ENCODE results near the gene UTS2R. TPM values are rescaled to one million over a fixed set of nuclear protein-coding genes. Genes with fewer than 3 reads are reported as not detected.

UTS2R gene
- total and polyA plus RNA-seq, 12 donors: not detected

DNA sequence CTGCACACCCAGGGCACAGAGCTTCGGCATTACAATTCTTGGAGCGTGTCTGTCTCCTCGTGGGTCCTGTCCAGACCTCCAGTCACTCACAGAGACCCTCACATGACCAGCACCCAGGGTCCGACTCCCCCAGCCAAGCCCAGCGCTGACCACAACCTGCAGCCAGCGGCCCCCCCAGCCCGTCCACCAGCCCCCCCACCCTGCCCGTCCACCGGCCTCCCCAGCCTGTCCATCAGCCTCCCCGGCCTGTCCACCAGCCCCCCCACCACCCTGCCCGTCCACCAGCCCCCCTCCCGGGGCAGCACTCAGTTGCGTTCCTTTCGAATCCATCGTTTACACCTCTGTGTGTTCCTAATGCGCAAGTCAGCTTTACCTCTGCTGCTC is 43.8 kb upstream of the UTS2R start:
- DNase-seq: no peak
- Histone ChIP-seq H3K9me3 (replicated peaks in 1 of 3) (no peaks in the 10 kb centered on the region), H3K27ac (no peak overlapping the region), H3K36me3 (replicated peaks in 1 of 2) (no peaks in the 10 kb centered on the region), H3K27me3 (no peaks in the 10 kb centered on the region), H3K4me3 (no peak overlapping the region), H3K4me1 (replicated peaks in 1 of 2) (peaks cover 0 to 5% of the 10 kb centered on the region in 2 donors)
- intact Hi-C loops (cut with DNase I): no loop called here
- TF ChIP-seq CTCF (IDR thresholded peaks at IDR 0.05): no peak
- TF ChIP-seq POLR2A (IDR thresholded peaks at IDR 0.05): no peak
- WGBS, 4 donors: 79 to 87% (median 80%) methylated on average over 12 to 16 of the region's 16 CpGs

DNA sequence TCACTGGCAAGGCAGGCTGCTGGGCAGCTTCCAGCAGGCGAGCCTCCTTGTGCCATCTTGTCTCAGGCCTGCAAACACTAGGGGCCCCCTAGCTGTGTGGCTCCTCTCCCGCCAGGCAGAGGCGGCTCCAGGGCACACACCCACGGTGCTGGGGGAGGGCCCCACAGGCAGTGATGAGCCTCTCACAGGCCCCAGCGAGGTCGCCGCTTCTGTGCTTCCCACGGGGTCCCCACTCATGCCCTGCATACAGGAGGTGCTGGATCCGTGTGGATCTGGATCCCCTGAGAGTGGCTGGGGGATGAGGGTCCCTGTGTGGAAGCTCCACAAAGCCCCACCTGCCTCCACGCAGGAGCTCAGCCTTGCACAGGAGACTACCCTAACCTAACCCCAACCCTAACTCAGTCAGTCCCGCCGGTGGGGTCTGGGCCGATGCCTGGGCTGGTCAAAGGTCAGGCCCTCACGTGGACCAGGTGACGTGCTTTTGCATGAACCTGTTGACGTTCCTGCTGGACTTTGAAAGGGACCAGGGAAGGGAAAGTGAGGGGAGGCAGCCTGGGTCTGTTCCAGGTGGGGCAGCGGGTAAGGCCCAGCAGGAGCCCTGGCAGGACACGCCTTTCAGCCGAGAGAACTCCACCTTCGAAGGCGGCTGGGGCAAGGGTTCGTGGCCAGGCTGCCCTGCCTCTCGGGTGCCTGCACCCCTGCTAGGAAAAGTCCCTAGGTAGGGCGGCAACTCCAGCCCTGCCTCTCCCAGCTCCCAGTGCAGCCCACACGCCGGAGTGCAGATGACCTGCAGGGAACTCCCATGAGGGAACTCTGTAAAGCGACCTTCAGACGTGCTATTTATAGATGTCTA is 43.2 kb upstream of the UTS2R start:
- no peaks in the 10 kb centered on the region for H3K27me3 ChIP-seq
- no peak overlapping the region for H3K4me3 ChIP-seq
- no peak overlapping the region for H3K27ac ChIP-seq
- intact Hi-C loops (cut with DNase I): no loop called here
- H3K36me3 ChIP-seq (replicated peaks in 1 of 2): no peaks in the 10 kb centered on the region
- WGBS, 4 donors: 77 to 86% (median 81%) methylated on average over 13 to 28 of the region's 28 CpGs
- peaks cover 0 to 5% of the 10 kb centered on the region in 2 donors for H3K4me1 ChIP-seq (replicated peaks in 1 of 2)
- H3K9me3 ChIP-seq (replicated peaks in 1 of 3): no peaks in the 10 kb centered on the region
- DNase-seq: no peak
- TF ChIP-seq POLR2A (IDR thresholded peaks at IDR 0.05) (no peak), CTCF (IDR thresholded peaks at IDR 0.05) (no peak)

DNA sequence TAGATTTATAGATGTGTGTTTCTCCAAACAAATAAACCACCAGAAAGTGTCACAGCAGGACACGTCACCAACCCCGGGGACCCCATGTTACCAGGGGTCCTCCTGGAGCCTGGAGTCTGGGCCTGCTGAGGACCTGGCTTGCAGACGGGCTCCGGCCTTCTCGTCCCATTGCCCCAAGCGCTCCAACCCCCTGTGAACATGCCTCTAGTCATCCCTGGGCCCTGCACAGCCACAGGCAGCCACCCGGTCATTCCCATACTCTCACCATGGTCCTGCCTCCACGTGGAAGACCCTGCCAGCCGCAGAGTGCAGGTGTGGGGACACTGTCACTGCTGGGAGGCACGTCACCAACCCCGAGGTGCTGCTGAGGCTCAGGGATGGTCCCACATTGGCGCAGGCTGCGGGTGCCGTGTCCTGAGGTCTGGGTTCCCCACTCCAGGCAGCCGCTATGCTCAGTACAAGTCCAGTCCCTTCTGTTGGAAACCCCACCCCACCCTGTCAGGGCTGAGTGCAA is 42.5 kb upstream of the UTS2R start:
- DNase-seq: no peak
- intact Hi-C loops (cut with DNase I): no loop called here
- H3K27ac ChIP-seq: no peak overlapping the region

More for the DNA sequence above, 42.5 kb upstream of the UTS2R start:
- no peak for TF ChIP-seq POLR2A (IDR thresholded peaks at IDR 0.05)
- TF ChIP-seq CTCF (IDR thresholded peaks at IDR 0.05): no peak
- Histone ChIP-seq H3K27me3 (no peaks in the 10 kb centered on the region), H3K4me3 (no peak overlapping the region), H3K36me3 (replicated peaks in 1 of 2) (no peaks in the 10 kb centered on the region), H3K4me1 (replicated peaks in 1 of 2) (peaks cover 0 to 5% of the 10 kb centered on the region in 2 donors), H3K9me3 (replicated peaks in 1 of 3) (no peaks in the 10 kb centered on the region)
- 77 to 92% (median 90%) methylated on average over 8 to 15 of the region's 15 CpGs for WGBS, 4 donors

Data from adrenal gland (tissue), 12 donors.